A673 (cell line): Measurements from ENCODE around the gene TAS1R3. TPM values are rescaled to one million over a fixed set of nuclear protein-coding genes. Genes with fewer than 3 reads are reported as not detected.

Experiments
- BruUV-seq: library from RNA; stranded (reverse); fragments of 400-500 nt; replicated peaks from 2 replicates; lab custom pipeline; 2021; lab: Mats Ljungman, UMichigan
- CTCF ChIA-PET: fragments of 300-600 bp; sonication (Branson Sonifier 250); formaldehyde crosslinking; loops from one replicate; lab custom pipeline; 2022; ENCODE audit warnings: antibody characterized with exemption; lab: Charles Lee
- POLR2A ChIA-PET: fragments of 300-600 bp; sonication (Branson Sonifier 250); formaldehyde crosslinking; loops from one replicate; lab custom pipeline; 2022; ENCODE audit warnings: antibody characterized with exemption; ENCODE audit not compliant: low non-redundant PET; lab: Charles Lee
- DNase-seq: peaks from one replicate; pipeline ENCODE4 v3.0.0-alpha.2; 2015; ENCODE audit warnings: low spot score
- H3K27ac ChIP-seq: fragments of 200-600 bp; sonication (generic); 2 replicates; pipeline ENCODE4 v1.5.1; 2016; ENCODE audit warnings: mixed run types, low read depth, mild to moderate bottlenecking, mixed read lengths, antibody characterized with exemption, low read length; ENCODE audit not compliant: poor library complexity, severe bottlenecking
- H3K27me3 ChIP-seq: fragments of 200-600 bp; sonication (generic); replicated peaks from 2 replicates; pipeline ENCODE4 v1.6.1; 2017; ENCODE audit warnings: mixed run types, low read depth, mild to moderate bottlenecking, mixed read lengths, antibody characterized with exemption, low read length; ENCODE audit not compliant: insufficient read depth, poor library complexity
- H3K36me3 ChIP-seq: fragments of 200-600 bp; sonication (generic); 2 replicates; pipeline ENCODE4 v1.6.1; 2016; ENCODE audit warnings: mixed run types, mild to moderate bottlenecking, mixed read lengths, antibody characterized with exemption, low read length; ENCODE audit not compliant: insufficient read depth, poor library complexity, severe bottlenecking
- H3K4me1 ChIP-seq: fragments of 200-600 bp; sonication (generic); 2 replicates; pipeline ENCODE4 v1.6.1; 2017; ENCODE audit warnings: mixed run types, mild to moderate bottlenecking, mixed read lengths, antibody characterized with exemption, low read length; ENCODE audit not compliant: insufficient read depth, poor library complexity, severe bottlenecking
- H3K4me3 ChIP-seq: fragments of 200-600 bp; sonication (generic); 2 replicates; pipeline ENCODE4 v1.5.1; 2016; ENCODE audit warnings: low read depth, mixed run types, mild to moderate bottlenecking, mixed read lengths, low read length; ENCODE audit not compliant: poor library complexity, severe bottlenecking
- H3K9me3 ChIP-seq: fragments of 200-600 bp; sonication (generic); 2 replicates; pipeline ENCODE4 v1.6.1; 2016; ENCODE audit warnings: mixed run types, low read depth, mild to moderate bottlenecking, mixed read lengths, antibody characterized with exemption, low read length; ENCODE audit not compliant: poor library complexity, severe bottlenecking
- CTCF ChIP-seq: fragments of 300-800, 200-600 bp; sonication (generic); conservative IDR thresholded peaks from 2 replicates; pipeline ENCODE4 v1.5.1; 2017; ENCODE audit warnings: low read depth, mild to moderate bottlenecking, antibody characterized with exemption, low read length, moderate library complexity, mixed read lengths
- EZH2 ChIP-seq: fragments of 200-600 bp; sonication (generic); IDR thresholded peaks from 2 replicates; pipeline ENCODE4 v1.6.1; 2017; ENCODE audit warnings: borderline replicate concordance, low read depth, mild to moderate bottlenecking, mixed read lengths, antibody characterized with exemption, low read length; ENCODE audit not compliant: poor library complexity, severe bottlenecking
- intact Hi-C: fragments of 100-400 bp; cut with micrococcal nuclease; formaldehyde crosslinking; loops from one replicate; pipeline ENCODE4 v1.10.0; 2022; ENCODE audit not compliant: unreplicated experiment
- total RNA-seq: library from RNA; stranded (reverse); gene quantifications from 2 replicates; pipeline ENCODE4 v1.2.3, GENCODE V29; 2021

TAS1R3 gene
- total RNA-seq, 1 experiment from 2014 or later, result 0.21 TPM

- TF ChIP-seq EZH2 (no peak), CTCF (peak; percentile 64)
- CTCF ChIA-PET, result no interaction called here
- Histone ChIP-seq H3K4me1 (no peaks in the 10 kb centered on the region), H3K27me3 (no peaks in the 10 kb centered on the region), H3K4me3 (no peak overlapping the region), H3K36me3 (peaks cover 3% of the 10 kb centered on the region), H3K27ac (no peak overlapping the region), H3K9me3 (no peaks in the 10 kb centered on the region)
- no TSS peak for BruUV-seq
- intact Hi-C loops, result loop anchor here (2.0 kb wide), 1 partner anchor 167 kb away; no protein-coding TSS in a partner anchor
- POLR2A ChIA-PET, result no interaction called here
- peak; percentile 69 for DNase-seq
Measured at GRCh38 chr1:1290238-1290731, 40.8 kb upstream of the TAS1R3 start.

- POLR2A ChIA-PET, result no interaction called here
- Histone ChIP-seq H3K36me3 (peaks cover 3% of the 10 kb centered on the region), H3K27ac (no peak overlapping the region), H3K4me3 (no peak overlapping the region), H3K9me3 (no peaks in the 10 kb centered on the region), H3K4me1 (no peaks in the 10 kb centered on the region), H3K27me3 (no peaks in the 10 kb centered on the region)
- TF ChIP-seq CTCF (no peak), EZH2 (no peak)
- intact Hi-C loops, result loop anchor here (2.0 kb wide), 1 partner anchor 168 kb away; no protein-coding TSS in a partner anchor
- CTCF ChIA-PET, result interaction anchor here (1.1 to 1.6 kb wide), 2 partner anchors 13 to 169 kb away, joined by 6 to 17 read pairs; no protein-coding TSS in a partner anchor
- BruUV-seq, result no TSS peak
- DNase-seq, result no peak
Measured at GRCh38 chr1:1291023-1291528, 40.0 kb upstream of the TAS1R3 start.

- POLR2A ChIA-PET, result no interaction called here
- Histone ChIP-seq H3K27ac (no peak overlapping the region), H3K4me1 (no peaks in the 10 kb centered on the region), H3K4me3 (no peak overlapping the region), H3K36me3 (peaks cover 3% of the 10 kb centered on the region), H3K9me3 (no peaks in the 10 kb centered on the region), H3K27me3 (no peaks in the 10 kb centered on the region)
- no TSS peak for BruUV-seq
- CTCF ChIA-PET, result interaction anchor here (0.7 to 1.6 kb wide), 3 partner anchors 13 to 169 kb away, joined by 3 to 17 read pairs (median 6); no protein-coding TSS in a partner anchor
- intact Hi-C loops, result loop anchor here (2.0 kb wide), 1 partner anchor 169 kb away; no protein-coding TSS in a partner anchor
- DNase-seq, result peak; percentile 65
- peak; percentile 63 for TF ChIP-seq CTCF
- no peak for TF ChIP-seq EZH2
Measured at GRCh38 chr1:1291548-1292441, 39.3 kb upstream of the TAS1R3 start.
